HepG2 (cell line): ENCODE data around the gene SEMA7A. TPM values are rescaled to one million over a fixed set of nuclear protein-coding genes. Genes with fewer than 3 reads are reported as not detected.

ENCODE experiments used
- ATAC-seq: fragments of 200-7000 bp; cut with Tn5 transposase; 3 replicates; pipeline ENCODE4 v1.9.1; 2020; ENCODE audit warnings: mild to moderate bottlenecking, moderate library complexity
- BruUV-seq: library from RNA; stranded (reverse); fragments of 400-500 nt; replicated peaks from 2 replicates; lab custom pipeline; 2021; lab: Mats Ljungman, UMichigan
- CTCF ChIA-PET: fragments of 300-600 bp; formaldehyde crosslinking; extraction: SDS; loops from one replicate; lab custom pipeline; 2021; ENCODE audit warnings: low total read pairs, inconsistent platforms, low intra/inter-chr PET ratio; lab: Yijun Ruan, JAX
- POLR2A ChIA-PET: fragments of 350-600 bp; sonication (Branson Sonifier 250); formaldehyde crosslinking; loops from one replicate; lab custom pipeline; 2020; ENCODE audit warnings: antibody characterized with exemption, inconsistent platforms; lab: Yijun Ruan, JAX
- DNase-seq: peaks from one replicate; pipeline ENCODE4 v3.0.0-alpha.2; 2015; ENCODE audit warnings: low spot score
- FAIRE-seq: peaks from 3 replicates; lab custom pipeline; 2011; peaks lifted over from hg19 to GRCh38; lab: Jason Lieb, UNC
- H2AFZ ChIP-seq: one replicate; pipeline ENCODE4 v1.6.1; 2011; ENCODE audit warnings: low read length, inconsistent platforms
- H3K27ac ChIP-seq: fragments of 300-600 bp; 3 replicates; pipeline ENCODE4 v1.8.0; 2011; ENCODE audit warnings: mixed run types, mild to moderate bottlenecking, mixed read lengths, low read length, inconsistent platforms; ENCODE audit not compliant: insufficient read depth; ENCODE audit errors: extremely low read length
- H3K27me3 ChIP-seq, 2 experiments: fragments of 200-600 bp in 1 of 2; 2 replicates in 1 of 2; 3 replicates in 1 of 2; pipeline versions ENCODE4 v1.6.0 to v1.8.0; 2011; ENCODE audit warnings: low read length in 2 of 2, mild to moderate bottlenecking in 2 of 2, moderate library complexity in 2 of 2, inconsistent platforms in 1 of 2; ENCODE audit not compliant: insufficient read depth in 2 of 2, control insufficient read depth in 1 of 2
- H3K36me3 ChIP-seq, 2 experiments: fragments of 200-600 bp in 1 of 2; replicated peaks in 1 of 2; 2 replicates in 1 of 2; 3 replicates in 1 of 2; pipeline versions ENCODE4 v1.5.1 to v1.8.0; 2011; ENCODE audit warnings: low read length in 2 of 2, inconsistent platforms in 1 of 2; ENCODE audit not compliant: insufficient read depth in 2 of 2, control insufficient read depth in 1 of 2
- H3K4me1 ChIP-seq: 2 replicates; pipeline ENCODE4 v1.5.1; 2012; ENCODE audit warnings: low read length, inconsistent platforms; ENCODE audit not compliant: insufficient read depth
- H3K4me2 ChIP-seq: 2 replicates; pipeline ENCODE4 v1.6.0; 2011; ENCODE audit warnings: low read depth, low read length, inconsistent platforms
- H3K4me3 ChIP-seq, 3 experiments: fragments of 200-600 bp in 1 of 3; sonication (generic), shearing (Covaris generic) in 1 of 3; replicated peaks in 1 of 3; 2 replicates each; pipeline ENCODE4 v1.5.1; 2011 to 2016; ENCODE audit warnings: low read length in 3 of 3, inconsistent platforms in 2 of 3, low read depth in 2 of 3, mild to moderate bottlenecking in 2 of 3, control low read depth in 1 of 3, mixed read lengths in 1 of 3; ENCODE audit not compliant: insufficient read depth in 1 of 3
- H3K79me2 ChIP-seq: one replicate; pipeline ENCODE4 v1.6.1; 2011; ENCODE audit warnings: low read length, inconsistent platforms; ENCODE audit not compliant: insufficient read depth
- H3K9ac ChIP-seq: 2 replicates; pipeline ENCODE4 v1.6.0; 2011; ENCODE audit warnings: mild to moderate bottlenecking, low read depth, low read length, inconsistent platforms; ENCODE audit not compliant: insufficient read depth
- H3K9me3 ChIP-seq: 2 replicates; pipeline ENCODE4 v1.5.1; 2012; ENCODE audit warnings: mild to moderate bottlenecking, low read length
- H4K20me1 ChIP-seq: 2 replicates; pipeline ENCODE4 v1.6.0; 2011; ENCODE audit warnings: inconsistent platforms, mild to moderate bottlenecking, low read length, moderate library complexity; ENCODE audit not compliant: insufficient read depth
- CAMTA2 ChIP-seq: sonication (generic); formaldehyde crosslinking; IDR thresholded peaks from 2 replicates; pipeline ENCODE4 v1.4.0; 2020; ENCODE audit warnings: mild to moderate bottlenecking, missing genetic modification reagents, borderline replicate concordance
- CBX1 ChIP-seq: IDR thresholded peaks from one replicate; pipeline ENCODE4 v1.6.1; 2016; ENCODE audit warnings: antibody characterized with exemption, low read depth
- GPN1 ChIP-seq: sonication (generic); formaldehyde crosslinking; IDR thresholded peaks from 2 replicates; pipeline ENCODE4 v1.5.1; 2020; ENCODE audit warnings: missing genetic modification reagents, borderline replicate concordance
- HNRNPH1 ChIP-seq: fragments of 200-400 bp; formaldehyde crosslinking; optimal IDR thresholded peaks from 2 replicates; pipeline ENCODE3; 2017; ENCODE audit warnings: mild to moderate bottlenecking, low read depth, low read length
- HOXA3 ChIP-seq: sonication (generic); formaldehyde crosslinking; IDR thresholded peaks from 2 replicates; pipeline ENCODE4 v1.5.0; 2020; ENCODE audit warnings: missing genetic modification reagents
- MAFK ChIP-seq, 2 experiments: IDR thresholded peaks in 1 of 2; conservative IDR thresholded peaks in 1 of 2; 2 replicates each; pipeline ENCODE4 v1.6.1; 2011; ENCODE audit warnings: improper control_type of control experiment in 2 of 2, low read length in 2 of 2
- MIER3 ChIP-seq: IDR thresholded peaks from 2 replicates; pipeline ENCODE4 v1.6.1; 2016; ENCODE audit warnings: missing compliant biosample characterization, borderline replicate concordance
- MXI1 ChIP-seq: IDR thresholded peaks from 3 replicates; pipeline ENCODE4 v1.6.1; 2012; ENCODE audit warnings: low read depth, low read length, inconsistent platforms, borderline replicate concordance
- NR1H2 ChIP-seq: sonication (generic); formaldehyde crosslinking; IDR thresholded peaks from 2 replicates; pipeline ENCODE4 v1.8.1; 2022; ENCODE audit warnings: low read depth, missing genetic modification reagents, borderline replicate concordance
- NR2F2 ChIP-seq: IDR thresholded peaks from 2 replicates; pipeline ENCODE4 v1.6.1; 2012; ENCODE audit warnings: low read depth, inconsistent platforms, borderline replicate concordance
- PHF20 ChIP-seq: sonication (generic); formaldehyde crosslinking; IDR thresholded peaks from 2 replicates; pipeline ENCODE4 v1.5.0; 2020; ENCODE audit warnings: mild to moderate bottlenecking, missing genetic modification reagents
- PLRG1 ChIP-seq: fragments of 450-650 bp; conservative IDR thresholded peaks from 2 replicates; pipeline ENCODE4 v1.6.1; 2016
- RAD51 ChIP-seq: fragments of 450-650 bp; IDR thresholded peaks from 2 replicates; pipeline ENCODE4 v1.6.1; 2016; ENCODE audit warnings: borderline replicate concordance
- SUZ12 ChIP-seq: fragments of 150-350 bp; IDR thresholded peaks from 2 replicates; pipeline ENCODE4 v1.6.1; 2014; ENCODE audit warnings: low read depth, low read length
- YY1 ChIP-seq: IDR thresholded peaks from 2 replicates; pipeline ENCODE4 v1.6.1; 2011; ENCODE audit warnings: low read length, low read depth, moderate library complexity, mild to moderate bottlenecking; ENCODE audit not compliant: insufficient read depth, insufficient replicate concordance
- ZMYM2 ChIP-seq: sonication (generic); formaldehyde crosslinking; IDR thresholded peaks from 2 replicates; pipeline ENCODE4 v1.8.0; 2022; ENCODE audit warnings: mild to moderate bottlenecking, missing genetic modification reagents
- ZNF644 ChIP-seq: IDR thresholded peaks from 2 replicates; pipeline ENCODE4 v1.6.1; 2016; ENCODE audit warnings: low read depth
- WGBS: methylation state at CpG from one replicate; pipeline ENCODE4 v1.1.6; 2017; ENCODE audit warnings: low lambda C conversion rate; 5-methylcytosine and 5-hydroxymethylcytosine counted together
- in situ Hi-C: cut with HindIII; loops from 2 replicates; pipeline ENCODE4 v1.10.0; 2017; ENCODE audit warnings: low pct_unique_long_range_greater_than_20kb; ENCODE audit not compliant: extremely low pct_ligation_motif_present
- intact Hi-C: fragments of 100-400 bp; cut with micrococcal nuclease; formaldehyde crosslinking; loops from one replicate; pipeline ENCODE4 v1.10.0; 2022; ENCODE audit not compliant: unreplicated experiment
- polyA plus RNA-seq, 8 experiments: library from polyadenylated mRNA; depleted of rRNA in 3 of 8; stranded (reverse) in 7 of 8; unstranded in 1 of 8; fragments of >200 nt; fragmentation: Illumina TruSeq in 4 of 8; extraction: Trizol in 4 of 8; gene quantifications; 2 replicates each; pipeline versions ENCODE4 v1.2.1 to v1.2.3, GENCODE V29; 2011 to 2016; ENCODE audit warnings: low read depth in 4 of 8, missing spikeins in 1 of 8, mixed read lengths in 1 of 8; ENCODE audit not compliant: insufficient read depth in 1 of 8
- total RNA-seq, 5 experiments: library from RNA; depleted of rRNA; stranded (reverse); fragments of >200 nt; fragmentation: Illumina TruSeq; extraction: Trizol; gene quantifications; 2 replicates each; pipeline ENCODE4 v1.2.3, GENCODE V29; 2016; ENCODE audit warnings: low read depth in 1 of 5
- TF ChIP-seq, protein P1 (sequence below): sonication (generic); formaldehyde crosslinking; IDR thresholded peaks from 2 replicates; pipeline ENCODE4 v1.5.1; 2020; ENCODE audit warnings: missing genetic modification reagents, mild to moderate bottlenecking, borderline replicate concordance

The SEMA7A gene
- total and polyA plus RNA-seq, 2 of the 13 experiments (the other 11 are each of a cell fraction or from before 2014, with no cell fraction given): 9.0 to 15.8 TPM

DNA sequence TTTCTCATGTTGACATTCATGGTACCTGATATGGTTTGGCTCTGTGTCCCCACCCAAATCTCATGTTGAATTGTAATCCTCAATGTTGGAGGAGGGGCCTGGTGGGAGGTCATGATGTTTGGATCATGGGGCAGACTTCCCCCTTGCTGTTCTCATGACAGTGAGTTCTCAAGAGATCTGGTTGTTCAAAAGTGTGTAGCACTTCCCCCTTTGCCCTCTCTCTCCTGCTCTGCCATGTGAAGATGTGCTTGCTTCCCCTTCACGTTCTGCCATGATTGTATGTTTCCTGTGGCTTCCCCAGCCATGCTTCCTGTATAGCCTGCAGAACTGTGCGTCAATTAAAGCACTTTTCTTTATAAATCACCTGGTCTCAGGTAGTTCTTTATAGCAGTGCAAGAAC, 30.5 kb upstream of the SEMA7A start:
- H3K9me3 ChIP-seq: no peaks in the 10 kb centered on the region
- intact Hi-C loops: no loop called here
- BruUV-seq: no TSS peak
- H3K27ac ChIP-seq: no peak overlapping the region
- H4K20me1 ChIP-seq: no peaks in the 10 kb centered on the region
- WGBS: 93% methylated on average over 2 of the region's 2 CpGs
- no peaks in the 10 kb centered on the region for H3K36me3 ChIP-seq
- no peak overlapping the region for H3K4me2 ChIP-seq
- no peaks in the 10 kb centered on the region for H3K27me3 ChIP-seq
- ChIA-PET CTCF (no interaction called here), POLR2A (no interaction called here)
- peaks cover 25% of the 10 kb centered on the region for H3K79me2 ChIP-seq
- no peak for FAIRE-seq
- peaks cover 42% of the 10 kb centered on the region for H3K4me1 ChIP-seq
- H2AFZ ChIP-seq: no peak overlapping the region
- H3K9ac ChIP-seq: no peak overlapping the region
- in situ Hi-C loops: no loop called here
- ATAC-seq: no peak
- TF ChIP-seq CAMTA2 (CRISPR knock-in tag): no peak
- TF ChIP-seq ZNF644 (CRISPR knock-in tag): no peak
- TF ChIP-seq, protein P1, sequence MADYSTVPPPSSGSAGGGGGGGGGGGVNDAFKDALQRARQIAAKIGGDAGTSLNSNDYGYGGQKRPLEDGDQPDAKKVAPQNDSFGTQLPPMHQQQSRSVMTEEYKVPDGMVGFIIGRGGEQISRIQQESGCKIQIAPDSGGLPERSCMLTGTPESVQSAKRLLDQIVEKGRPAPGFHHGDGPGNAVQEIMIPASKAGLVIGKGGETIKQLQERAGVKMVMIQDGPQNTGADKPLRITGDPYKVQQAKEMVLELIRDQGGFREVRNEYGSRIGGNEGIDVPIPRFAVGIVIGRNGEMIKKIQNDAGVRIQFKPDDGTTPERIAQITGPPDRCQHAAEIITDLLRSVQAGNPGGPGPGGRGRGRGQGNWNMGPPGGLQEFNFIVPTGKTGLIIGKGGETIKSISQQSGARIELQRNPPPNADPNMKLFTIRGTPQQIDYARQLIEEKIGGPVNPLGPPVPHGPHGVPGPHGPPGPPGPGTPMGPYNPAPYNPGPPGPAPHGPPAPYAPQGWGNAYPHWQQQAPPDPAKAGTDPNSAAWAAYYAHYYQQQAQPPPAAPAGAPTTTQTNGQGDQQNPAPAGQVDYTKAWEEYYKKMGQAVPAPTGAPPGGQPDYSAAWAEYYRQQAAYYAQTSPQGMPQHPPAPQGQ: no peak
- no peak for TF ChIP-seq HNRNPH1
- no peak for TF ChIP-seq ZMYM2
- TF ChIP-seq NR2F2: no peak
- TF ChIP-seq MXI1: no peak
- no peak for TF ChIP-seq HOXA3 (CRISPR knock-in tag)
- H3K4me3 ChIP-seq: no peak overlapping the region
- no peak for DNase-seq

- TF ChIP-seq PHF20 (CRISPR knock-in tag): no peak
- TF ChIP-seq CBX1: no peak
- TF ChIP-seq PLRG1: no peak
- no peak for TF ChIP-seq MIER3 (CRISPR knock-in tag)
- no peak for TF ChIP-seq GPN1
- TF ChIP-seq NR1H2 (CRISPR knock-in tag): no peak
- TF ChIP-seq RAD51: no peak
- no peak for TF ChIP-seq YY1
- TF ChIP-seq MAFK (conservative IDR thresholded peaks at IDR 0.05 in 1 of 2, IDR thresholded peaks at IDR 0.05 in 1 of 2; ENCODE audit: low read length in 2 of 2): no peak
- TF ChIP-seq SUZ12: no peak
- Histone ChIP-seq H3K4me3 (peak overlapping the region in 1 of 3 experiments; percentile 86; a peak in 1 of 6 replicates), H3K27ac (no peak overlapping the region), H2AFZ (no peak overlapping the region), H3K4me1 (peaks cover 42% of the 10 kb centered on the region), H3K36me3 (no peaks in the 10 kb centered on the region), H3K9ac (no peak overlapping the region), H3K9me3 (no peaks in the 10 kb centered on the region), H4K20me1 (no peaks in the 10 kb centered on the region), H3K27me3 (no peaks in the 10 kb centered on the region), H3K79me2 (peaks cover 29% of the 10 kb centered on the region), H3K4me2 (peak overlapping the region; percentile 91)
- FAIRE-seq (no peak), ATAC-seq (no peak), DNase-seq (no peak)
- in situ Hi-C loops: no loop called here
- intact Hi-C loops: no loop called here
- CTCF ChIA-PET: no interaction called here
- BruUV-seq: no TSS peak
- POLR2A ChIA-PET: interaction anchor here (13.6 kb wide), 1 partner anchor 22 kb away, joined by 357 read pairs; no protein-coding TSS in a partner anchor
Observed at GRCh38 chr15:74463634-74464033, 29.9 kb upstream of the SEMA7A start.
